ENCODE results near the gene FBXL7. TPM values are rescaled to one million over a fixed set of nuclear protein-coding genes. Genes with fewer than 3 reads are reported as not detected.

FBXL7 gene
- total and polyA plus RNA-seq, 9 of the 15 experiments (the other 6 are each of a cell fraction or from before 2014, with no cell fraction given) = 0.04 to 0.08 TPM; not detected in 7

DNA sequence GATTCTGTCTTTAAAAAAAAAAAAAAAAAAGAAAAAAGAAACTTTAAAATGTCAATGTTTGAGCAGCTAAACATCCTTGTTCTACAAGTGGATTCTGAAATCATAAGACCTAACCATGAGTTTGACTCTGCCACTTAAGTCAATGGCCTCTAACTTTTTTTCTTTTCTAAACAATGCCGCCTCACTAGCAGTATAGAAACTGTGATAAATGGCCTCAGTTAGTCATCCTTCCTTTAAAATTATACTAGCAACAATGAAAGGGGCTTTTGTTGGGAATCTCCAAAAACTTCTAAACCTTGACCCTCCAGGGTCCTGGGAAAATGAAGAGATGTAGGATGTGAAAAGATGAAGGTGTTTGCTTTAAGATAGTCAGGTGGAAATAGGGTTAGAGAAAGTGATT lies 71.1 kb downstream of the FBXL7 start:
- BruUV-seq (replicated peaks) = no TSS peak
- Histone ChIP-seq H3K27ac (ENCODE audit: extremely low read depth, low read depth, low read length) (no peak overlapping the region), H3K9me3 (replicated peaks; ENCODE audit: control insufficient read depth, insufficient read depth, low read depth, low read length) (no peaks in the 10 kb centered on the region), H3K36me3 (ENCODE audit: control insufficient read depth, insufficient read depth, low read length) (no peaks in the 10 kb centered on the region), H3K27me3 (ENCODE audit: control insufficient read depth in 2 of 2, insufficient read depth in 2 of 2, low read length in 2 of 2) (no peaks in the 10 kb centered on the region), H3K4me3 (no peak overlapping the region), H3K4me2 (ENCODE audit: insufficient read depth, low read length) (no peak overlapping the region), H3K9ac (ENCODE audit: insufficient read depth in 1 of 2, low read depth in 2 of 2, low read length in 2 of 2) (no peak overlapping the region), H3K4me1 (replicated peaks in 1 of 2; ENCODE audit: control insufficient read depth in 2 of 2, insufficient read depth in 2 of 2, low read length in 2 of 2) (no peaks in the 10 kb centered on the region), H3K9me1 (ENCODE audit: control insufficient read depth, insufficient read depth, low read length) (no peaks in the 10 kb centered on the region), H2AFZ (ENCODE audit: low read depth, low read length) (no peak overlapping the region), H4K20me1 (replicated peaks; ENCODE audit: control insufficient read depth, insufficient read depth, low read length) (no peaks in the 10 kb centered on the region), H3K79me2 (ENCODE audit: control insufficient read depth, insufficient read depth, low read length) (no peaks in the 10 kb centered on the region)
- TF ChIP-seq TRIM25 (IDR thresholded peaks at IDR 0.05; ENCODE audit: borderline replicate concordance) (no peak), DLX4 (CRISPR knock-in tag; IDR thresholded peaks at IDR 0.05) (no peak), ZZZ3 (IDR thresholded peaks at IDR 0.05) (no peak), KLF13 (tag; IDR thresholded peaks at IDR 0.05; ENCODE audit: borderline replicate concordance, low read depth) (no peak), PCBP2 (IDR thresholded peaks at IDR 0.05; ENCODE audit: low read depth, low read length, poor library complexity, severe bottlenecking) (no peak), ZNF589 (CRISPR knock-in tag; IDR thresholded peaks at IDR 0.05; ENCODE audit: low read depth) (no peak), CHCHD3 (CRISPR knock-in tag; IDR thresholded peaks at IDR 0.05) (no peak), POLR2G (IDR thresholded peaks at IDR 0.05; ENCODE audit: low read depth, low read length) (no peak), MEF2A (IDR thresholded peaks at IDR 0.05; ENCODE audit: control insufficient read depth, low read depth, low read length) (no peak), ZFX (CRISPR knock-in tag; IDR thresholded peaks at IDR 0.05) (no peak), ZNF253 (CRISPR knock-in tag; conservative IDR thresholded peaks at IDR 0.05) (no peak)
- TF ChIP-seq, protein P1, sequence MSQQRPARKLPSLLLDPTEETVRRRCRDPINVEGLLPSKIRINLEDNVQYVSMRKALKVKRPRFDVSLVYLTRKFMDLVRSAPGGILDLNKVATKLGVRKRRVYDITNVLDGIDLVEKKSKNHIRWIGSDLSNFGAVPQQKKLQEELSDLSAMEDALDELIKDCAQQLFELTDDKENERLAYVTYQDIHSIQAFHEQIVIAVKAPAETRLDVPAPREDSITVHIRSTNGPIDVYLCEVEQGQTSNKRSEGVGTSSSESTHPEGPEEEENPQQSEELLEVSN (IDR thresholded peaks at IDR 0.05; ENCODE audit: borderline replicate concordance in 1 of 2, extremely low read depth in 1 of 2, insufficient read depth in 1 of 2, insufficient read length in 1 of 2, low read depth in 1 of 2, low read length in 1 of 2, poor library complexity in 1 of 2, severe bottlenecking in 1 of 2) = no peak
- TF ChIP-seq, protein P2, sequence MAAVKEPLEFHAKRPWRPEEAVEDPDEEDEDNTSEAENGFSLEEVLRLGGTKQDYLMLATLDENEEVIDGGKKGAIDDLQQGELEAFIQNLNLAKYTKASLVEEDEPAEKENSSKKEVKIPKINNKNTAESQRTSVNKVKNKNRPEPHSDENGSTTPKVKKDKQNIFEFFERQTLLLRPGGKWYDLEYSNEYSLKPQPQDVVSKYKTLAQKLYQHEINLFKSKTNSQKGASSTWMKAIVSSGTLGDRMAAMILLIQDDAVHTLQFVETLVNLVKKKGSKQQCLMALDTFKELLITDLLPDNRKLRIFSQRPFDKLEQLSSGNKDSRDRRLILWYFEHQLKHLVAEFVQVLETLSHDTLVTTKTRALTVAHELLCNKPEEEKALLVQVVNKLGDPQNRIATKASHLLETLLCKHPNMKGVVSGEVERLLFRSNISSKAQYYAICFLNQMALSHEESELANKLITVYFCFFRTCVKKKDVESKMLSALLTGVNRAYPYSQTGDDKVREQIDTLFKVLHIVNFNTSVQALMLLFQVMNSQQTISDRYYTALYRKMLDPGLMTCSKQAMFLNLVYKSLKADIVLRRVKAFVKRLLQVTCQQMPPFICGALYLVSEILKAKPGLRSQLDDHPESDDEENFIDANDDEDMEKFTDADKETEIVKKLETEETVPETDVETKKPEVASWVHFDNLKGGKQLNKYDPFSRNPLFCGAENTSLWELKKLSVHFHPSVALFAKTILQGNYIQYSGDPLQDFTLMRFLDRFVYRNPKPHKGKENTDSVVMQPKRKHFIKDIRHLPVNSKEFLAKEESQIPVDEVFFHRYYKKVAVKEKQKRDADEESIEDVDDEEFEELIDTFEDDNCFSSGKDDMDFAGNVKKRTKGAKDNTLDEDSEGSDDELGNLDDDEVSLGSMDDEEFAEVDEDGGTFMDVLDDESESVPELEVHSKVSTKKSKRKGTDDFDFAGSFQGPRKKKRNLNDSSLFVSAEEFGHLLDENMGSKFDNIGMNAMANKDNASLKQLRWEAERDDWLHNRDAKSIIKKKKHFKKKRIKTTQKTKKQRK (IDR thresholded peaks at IDR 0.05; ENCODE audit: borderline replicate concordance, low read depth, low read length) = no peak
- TF ChIP-seq, protein P3, sequence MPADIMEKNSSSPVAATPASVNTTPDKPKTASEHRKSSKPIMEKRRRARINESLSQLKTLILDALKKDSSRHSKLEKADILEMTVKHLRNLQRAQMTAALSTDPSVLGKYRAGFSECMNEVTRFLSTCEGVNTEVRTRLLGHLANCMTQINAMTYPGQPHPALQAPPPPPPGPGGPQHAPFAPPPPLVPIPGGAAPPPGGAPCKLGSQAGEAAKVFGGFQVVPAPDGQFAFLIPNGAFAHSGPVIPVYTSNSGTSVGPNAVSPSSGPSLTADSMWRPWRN (IDR thresholded peaks at IDR 0.05; ENCODE audit: low read depth) = no peak
- in situ Hi-C loops (cut with MboI) = no loop called here
- ChIA-PET CTCF (ENCODE audit: low intra/inter-chr PET ratio) (no interaction called here), POLR2A (no interaction called here)
- intact Hi-C loops (cut with micrococcal nuclease) = no loop called here
- FAIRE-seq (no peak), ATAC-seq (no peak), DNase-seq (ENCODE audit: extremely low read depth in 1 of 4, low spot score in 3 of 4) (no peak)
- WGBS (ENCODE audit: insufficient coverage, low coverage, missing lambda C conversion rate) = 13% methylated on average over 1 of the region's 1 CpG

All from K562 (cell line).